PC-3 (cell line): Measurements from ENCODE around the gene AGPAT3. TPM values are rescaled to one million over a fixed set of nuclear protein-coding genes. Genes with fewer than 3 reads are reported as not detected.

Experiments used
- ATAC-seq: fragments of 200-7000 bp; cut with Tn5 transposase; 2 replicates; pipeline ENCODE4 v1.9.1; 2020; ENCODE audit warnings: mild to moderate bottlenecking, moderate library complexity
- BruUV-seq: library from RNA; stranded (reverse); fragments of 400-500 nt; replicated peaks from 2 replicates; lab custom pipeline; 2021; lab: Mats Ljungman, UMichigan
- CTCF ChIA-PET: fragments of 300-600 bp; sonication (Branson Sonifier 250); formaldehyde crosslinking; loops from one replicate; lab custom pipeline; 2022; ENCODE audit warnings: antibody characterized with exemption; lab: Charles Lee
- POLR2A ChIA-PET: fragments of 300-600 bp; sonication (Branson Sonifier 250); formaldehyde crosslinking; loops from one replicate; lab custom pipeline; 2022; ENCODE audit warnings: antibody characterized with exemption; ENCODE audit not compliant: unreplicated experiment; lab: Charles Lee
- DNase-seq: peaks from one replicate; pipeline ENCODE4 v3.0.0-alpha.2; 2015
- H2AFZ ChIP-seq: fragments of 300-600 bp; sonication (generic); 2 replicates; pipeline ENCODE4 v1.6.0; 2016; ENCODE audit warnings: antibody characterized with exemption, low read length
- H3F3A ChIP-seq: fragments of 300-600 bp; sonication (generic); one replicate; pipeline ENCODE4 v1.6.0; 2017; ENCODE audit warnings: antibody characterized with exemption, low read length, control low read depth, mild to moderate bottlenecking; ENCODE audit not compliant: unreplicated experiment
- H3K27ac ChIP-seq: fragments of 300-600 bp; sonication (generic); 2 replicates; pipeline ENCODE4 v1.5.1; 2016; ENCODE audit warnings: mild to moderate bottlenecking, low read length
- H3K27me3 ChIP-seq: fragments of 300-600 bp; sonication (generic); 2 replicates; pipeline ENCODE4 v1.6.1; 2016; ENCODE audit warnings: low read length, mixed read lengths
- H3K36me3 ChIP-seq: fragments of 300-600 bp; sonication (generic); 2 replicates; pipeline ENCODE4 v1.6.1; 2016; ENCODE audit warnings: low read depth, mixed run types, low read length, mixed read lengths
- H3K4me1 ChIP-seq: fragments of 300-600 bp; sonication (generic); 2 replicates; pipeline ENCODE4 v1.5.1; 2016; ENCODE audit warnings: low read length; ENCODE audit not compliant: insufficient read depth
- H3K4me2 ChIP-seq: fragments of 300-600 bp; sonication (generic); 2 replicates; pipeline ENCODE4 v1.6.0; 2016; ENCODE audit warnings: low read length
- H3K4me3 ChIP-seq: fragments of 300-600 bp; sonication (generic); 2 replicates; pipeline ENCODE4 v1.5.1; 2016; ENCODE audit warnings: mild to moderate bottlenecking, low read length, mixed read lengths
- H3K79me2 ChIP-seq: fragments of 300-600 bp; sonication (generic); 2 replicates; pipeline ENCODE4 v1.6.1; 2017; ENCODE audit warnings: low read length, mixed read lengths
- H3K9ac ChIP-seq: fragments of 300-600 bp; sonication (generic); 2 replicates; pipeline ENCODE4 v1.6.0; 2016; ENCODE audit warnings: mild to moderate bottlenecking, low read length
- H3K9me2 ChIP-seq: fragments of 300-600 bp; sonication (generic); replicated peaks from 2 replicates; pipeline ENCODE4 v1.6.1; 2016; ENCODE audit warnings: mixed run types, low read length, mixed read lengths
- H3K9me3 ChIP-seq: fragments of 300-600 bp; sonication (generic); 2 replicates; pipeline ENCODE4 v1.6.1; 2016; ENCODE audit warnings: low read length, mixed read lengths
- H4K20me1 ChIP-seq: fragments of 300-600 bp; sonication (generic); 2 replicates; pipeline ENCODE4 v1.6.1; 2016; ENCODE audit warnings: low read length, mixed read lengths
- EZH2 ChIP-seq: fragments of 300-600 bp; sonication (generic); IDR thresholded peaks from one replicate; pipeline ENCODE4 v1.6.1; 2017; ENCODE audit warnings: antibody characterized with exemption, mild to moderate bottlenecking, low read length; ENCODE audit not compliant: unreplicated experiment
- EZH2phosphoT487 ChIP-seq: fragments of 300-600 bp; sonication (generic); IDR thresholded peaks from 2 replicates; pipeline ENCODE4 v1.6.1; 2018; ENCODE audit warnings: mild to moderate bottlenecking, antibody characterized with exemption, low read length, borderline replicate concordance
- intact Hi-C: fragments of 100-400 bp; cut with micrococcal nuclease; formaldehyde crosslinking; loops from 2 replicates; pipeline ENCODE4 v1.9.0; 2023
- total RNA-seq: library from RNA; depleted of rRNA; stranded (reverse); fragments of >200 nt; gene quantifications from 2 replicates; pipeline ENCODE4 v1.2.3, GENCODE V29; 2014
- TF ChIP-seq, protein P1 (sequence below): fragments of 300-600 bp; sonication (generic); conservative IDR thresholded peaks from 2 replicates; pipeline ENCODE4 v1.5.1; 2017; ENCODE audit warnings: antibody characterized with exemption, low read depth, mild to moderate bottlenecking, low read length

The AGPAT3 gene
- total RNA-seq, 1 experiment from 2014 or later: 76.1 TPM

GRCh38 chr21:43936247-43936967 is 71.4 kb downstream of the AGPAT3 start:
- Histone ChIP-seq H3K4me1 (no peaks in the 10 kb centered on the region), H3K9me2 (no peaks in the 10 kb centered on the region), H3F3A (no peaks in the 10 kb centered on the region), H3K4me3 (no peak overlapping the region), H3K79me2 (no peaks in the 10 kb centered on the region), H3K27ac (no peak overlapping the region), H2AFZ (no peak overlapping the region), H4K20me1 (no peaks in the 10 kb centered on the region), H3K27me3 (no peaks in the 10 kb centered on the region), H3K36me3 (no peaks in the 10 kb centered on the region; the same call in none of the 2 replicates), H3K9ac (no peak overlapping the region), H3K9me3 (no peaks in the 10 kb centered on the region), H3K4me2 (no peak overlapping the region)
- no TSS peak for BruUV-seq
- ChIA-PET POLR2A (no interaction called here), CTCF (no interaction called here)
- intact Hi-C loops: loop anchor here (5.0 kb wide), 1 partner anchor 124 kb away; no protein-coding TSS in a partner anchor
- TF ChIP-seq EZH2phosphoT487 (no peak), EZH2 (no peak)
- TF ChIP-seq, protein P1, sequence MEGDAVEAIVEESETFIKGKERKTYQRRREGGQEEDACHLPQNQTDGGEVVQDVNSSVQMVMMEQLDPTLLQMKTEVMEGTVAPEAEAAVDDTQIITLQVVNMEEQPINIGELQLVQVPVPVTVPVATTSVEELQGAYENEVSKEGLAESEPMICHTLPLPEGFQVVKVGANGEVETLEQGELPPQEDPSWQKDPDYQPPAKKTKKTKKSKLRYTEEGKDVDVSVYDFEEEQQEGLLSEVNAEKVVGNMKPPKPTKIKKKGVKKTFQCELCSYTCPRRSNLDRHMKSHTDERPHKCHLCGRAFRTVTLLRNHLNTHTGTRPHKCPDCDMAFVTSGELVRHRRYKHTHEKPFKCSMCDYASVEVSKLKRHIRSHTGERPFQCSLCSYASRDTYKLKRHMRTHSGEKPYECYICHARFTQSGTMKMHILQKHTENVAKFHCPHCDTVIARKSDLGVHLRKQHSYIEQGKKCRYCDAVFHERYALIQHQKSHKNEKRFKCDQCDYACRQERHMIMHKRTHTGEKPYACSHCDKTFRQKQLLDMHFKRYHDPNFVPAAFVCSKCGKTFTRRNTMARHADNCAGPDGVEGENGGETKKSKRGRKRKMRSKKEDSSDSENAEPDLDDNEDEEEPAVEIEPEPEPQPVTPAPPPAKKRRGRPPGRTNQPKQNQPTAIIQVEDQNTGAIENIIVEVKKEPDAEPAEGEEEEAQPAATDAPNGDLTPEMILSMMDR: no peak
- ATAC-seq (no peak), DNase-seq (no peak)

DNA sequence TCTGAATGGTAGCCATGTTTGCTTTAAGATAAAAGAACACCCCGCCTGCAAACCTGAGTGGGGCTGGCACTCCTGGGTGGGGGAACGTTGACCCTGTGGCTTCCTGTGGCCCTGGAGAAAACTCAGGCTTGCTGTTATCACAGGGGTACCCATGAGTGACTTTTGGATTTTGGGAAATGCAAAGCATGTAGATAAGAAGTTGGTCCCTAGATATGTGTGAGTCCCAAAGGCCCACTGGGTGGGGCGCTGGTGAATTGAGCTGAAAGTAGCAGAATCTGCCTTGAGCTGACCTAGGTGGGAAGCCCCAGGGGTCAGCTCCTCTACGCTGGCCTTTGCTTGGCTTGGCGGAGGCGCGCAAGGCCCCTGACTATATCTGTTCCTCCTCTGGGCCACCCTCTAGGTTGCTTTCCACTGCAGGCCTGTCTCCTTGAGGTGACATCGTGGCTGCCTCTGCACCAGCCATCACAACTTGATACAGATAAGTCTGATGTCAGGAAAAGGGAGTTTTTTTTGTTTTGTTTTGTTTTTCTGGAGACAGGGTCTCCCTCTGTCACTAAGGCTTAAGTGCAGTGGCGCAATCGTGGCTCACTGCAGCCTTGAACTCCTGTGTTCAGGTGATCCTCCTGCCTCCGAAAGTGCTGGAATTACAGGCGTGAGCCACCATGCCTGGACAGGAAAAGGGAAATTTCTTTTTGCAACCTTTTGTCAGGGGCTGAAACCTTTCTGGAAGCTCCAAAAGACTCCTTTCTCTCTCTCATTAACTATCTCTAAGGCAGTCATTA is 72.2 kb downstream of the AGPAT3 start:
- POLR2A ChIA-PET: no interaction called here
- BruUV-seq: no TSS peak
- no peak for TF ChIP-seq EZH2phosphoT487
- TF ChIP-seq, protein P1: no peak
- no peak for TF ChIP-seq EZH2
- Histone ChIP-seq H4K20me1 (no peaks in the 10 kb centered on the region), H3K27ac (no peak overlapping the region), H3F3A (no peaks in the 10 kb centered on the region), H3K4me1 (no peaks in the 10 kb centered on the region), H2AFZ (no peak overlapping the region), H3K9me3 (no peaks in the 10 kb centered on the region), H3K27me3 (no peaks in the 10 kb centered on the region), H3K4me3 (no peak overlapping the region), H3K9me2 (no peaks in the 10 kb centered on the region), H3K4me2 (no peak overlapping the region), H3K9ac (no peak overlapping the region), H3K36me3 (no peaks in the 10 kb centered on the region; the same call in 1 of the 2 replicates), H3K79me2 (no peaks in the 10 kb centered on the region)
- ATAC-seq (no peak), DNase-seq (no peak)
- CTCF ChIA-PET: no interaction called here
- intact Hi-C loops: loop anchor here (5.0 kb wide), 1 partner anchor 125 kb away; no protein-coding TSS in a partner anchor
